Nephron (organoid): ENCODE measurements around the gene GTSE1.

Experiments used
- H3K27ac Mint-ChIP-seq, 3 experiments: 2 replicates each; pipeline ENCODE4 v1.8.0; 2020; ENCODE audit warnings: mixed read lengths in 3 of 3, mild to moderate bottlenecking in 2 of 3, moderate library complexity in 1 of 3
- H3K27me3 Mint-ChIP-seq: 2 replicates; pipeline ENCODE4 v1.8.0; 2021; ENCODE audit warnings: low read depth, mild to moderate bottlenecking, moderate library complexity, mixed read lengths
- H3K36me3 Mint-ChIP-seq: 2 replicates; pipeline ENCODE4 v1.8.0; 2020; ENCODE audit warnings: low read depth, mixed read lengths
- H3K4me1 Mint-ChIP-seq: 2 replicates; pipeline ENCODE4 v1.8.0; 2020; ENCODE audit warnings: mixed read lengths
- H3K4me3 Mint-ChIP-seq, 3 experiments: 2 replicates each; pipeline ENCODE4 v1.8.0; 2020; ENCODE audit warnings: mild to moderate bottlenecking in 3 of 3, mixed read lengths in 3 of 3, moderate library complexity in 2 of 3
- H3K9me3 Mint-ChIP-seq: 2 replicates; pipeline ENCODE4 v1.8.0; 2020; ENCODE audit warnings: mixed read lengths
- TF ChIP-seq, protein P1 (sequence below), 3 experiments: fragments of 200-600 bp; sonication (generic); IDR thresholded peaks; one replicate each; pipeline ENCODE4 v1.5.0; 2021; ENCODE audit warnings: antibody characterized with exemption in 3 of 3; ENCODE audit not compliant: unreplicated experiment in 3 of 3

Gene GTSE1

DNA sequence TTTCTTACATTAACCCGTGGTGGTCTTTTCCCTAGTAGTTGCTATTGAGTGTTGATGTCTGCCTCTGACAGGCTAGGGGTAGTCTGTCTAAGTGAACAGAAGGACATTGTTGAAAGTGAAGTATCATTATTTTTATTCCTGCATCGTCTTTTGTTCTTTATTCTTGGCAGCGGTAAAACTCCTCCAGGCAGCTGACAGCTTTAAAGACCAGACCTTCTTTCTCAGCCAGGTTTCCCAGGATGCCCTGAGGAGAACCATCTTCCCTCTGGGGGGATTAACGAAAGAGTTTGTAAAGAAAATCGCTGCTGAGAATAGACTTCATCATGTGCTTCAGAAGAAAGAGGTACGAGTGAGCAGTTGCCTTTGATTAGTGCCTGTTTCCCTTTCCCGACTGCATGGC is 53.5 kb downstream of the GTSE1 start:
- no peaks in the 10 kb centered on the region for H3K27me3 Mint-ChIP-seq
- H3K4me1 Mint-ChIP-seq, result no peaks in the 10 kb centered on the region
- no peak overlapping the region for H3K4me3 Mint-ChIP-seq
- H3K27ac Mint-ChIP-seq, result no peak overlapping the region
- TF ChIP-seq, protein P1, sequence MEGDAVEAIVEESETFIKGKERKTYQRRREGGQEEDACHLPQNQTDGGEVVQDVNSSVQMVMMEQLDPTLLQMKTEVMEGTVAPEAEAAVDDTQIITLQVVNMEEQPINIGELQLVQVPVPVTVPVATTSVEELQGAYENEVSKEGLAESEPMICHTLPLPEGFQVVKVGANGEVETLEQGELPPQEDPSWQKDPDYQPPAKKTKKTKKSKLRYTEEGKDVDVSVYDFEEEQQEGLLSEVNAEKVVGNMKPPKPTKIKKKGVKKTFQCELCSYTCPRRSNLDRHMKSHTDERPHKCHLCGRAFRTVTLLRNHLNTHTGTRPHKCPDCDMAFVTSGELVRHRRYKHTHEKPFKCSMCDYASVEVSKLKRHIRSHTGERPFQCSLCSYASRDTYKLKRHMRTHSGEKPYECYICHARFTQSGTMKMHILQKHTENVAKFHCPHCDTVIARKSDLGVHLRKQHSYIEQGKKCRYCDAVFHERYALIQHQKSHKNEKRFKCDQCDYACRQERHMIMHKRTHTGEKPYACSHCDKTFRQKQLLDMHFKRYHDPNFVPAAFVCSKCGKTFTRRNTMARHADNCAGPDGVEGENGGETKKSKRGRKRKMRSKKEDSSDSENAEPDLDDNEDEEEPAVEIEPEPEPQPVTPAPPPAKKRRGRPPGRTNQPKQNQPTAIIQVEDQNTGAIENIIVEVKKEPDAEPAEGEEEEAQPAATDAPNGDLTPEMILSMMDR (IDR thresholded peaks at IDR 0.05; ENCODE audit: unreplicated experiment in 3 of 3), result no peak
- H3K36me3 Mint-ChIP-seq, result peaks cover 65% of the 10 kb centered on the region
- no peaks in the 10 kb centered on the region for H3K9me3 Mint-ChIP-seq

- Mint-ChIP-seq H3K9me3 (no peaks in the 10 kb centered on the region), H3K27ac (no peak overlapping the region), H3K4me3 (no peak overlapping the region), H3K36me3 (peaks cover 67% of the 10 kb centered on the region), H3K27me3 (no peaks in the 10 kb centered on the region), H3K4me1 (peaks cover 4% of the 10 kb centered on the region)
- TF ChIP-seq, protein P1 (IDR thresholded peaks at IDR 0.05; ENCODE audit: unreplicated experiment in 3 of 3), result no peak
These were observed 54.0 kb downstream of the GTSE1 start for GRCh38 chr22:46350646-46351045.

DNA sequence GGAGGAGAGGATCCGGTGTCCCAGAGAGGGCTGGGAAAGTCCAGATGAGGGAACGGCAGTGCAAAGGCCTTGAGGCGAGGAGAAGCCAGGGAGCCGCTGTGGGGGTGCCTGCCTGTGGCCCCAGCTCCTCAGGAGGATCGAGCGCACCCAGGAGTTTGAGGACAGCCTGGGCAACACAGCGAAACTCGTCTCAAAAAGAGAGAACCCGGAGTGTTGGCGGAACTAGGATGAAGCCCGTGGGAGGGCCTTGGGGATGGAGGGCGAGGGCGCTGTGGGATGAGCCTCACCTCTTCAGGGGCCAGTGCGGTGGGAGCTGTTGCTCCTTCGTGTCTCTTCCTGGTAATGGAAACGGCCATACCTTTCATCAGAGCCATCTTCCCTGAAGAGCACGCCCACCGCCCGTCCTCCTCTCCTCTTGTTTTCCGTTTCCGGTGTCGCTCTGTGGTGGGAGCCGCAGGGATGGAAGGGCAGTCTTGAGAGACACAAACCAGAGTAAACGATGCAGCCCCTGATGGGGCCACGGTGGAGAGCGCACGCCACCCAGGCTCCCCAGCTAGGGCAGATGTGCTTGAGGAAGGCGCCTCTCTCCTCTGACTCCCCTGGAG is 54.6 kb downstream of the GTSE1 start:
- Mint-ChIP-seq H3K9me3 (no peaks in the 10 kb centered on the region), H3K36me3 (peaks cover 62% of the 10 kb centered on the region), H3K27ac (no peak overlapping the region), H3K4me1 (peaks cover 4% of the 10 kb centered on the region), H3K27me3 (no peaks in the 10 kb centered on the region), H3K4me3 (no peak overlapping the region)
- TF ChIP-seq, protein P1 (IDR thresholded peaks at IDR 0.05; ENCODE audit: unreplicated experiment in 3 of 3), result no peak

- H3K9me3 Mint-ChIP-seq, result no peaks in the 10 kb centered on the region
- no peaks in the 10 kb centered on the region for H3K27me3 Mint-ChIP-seq
- no peak overlapping the region for H3K4me3 Mint-ChIP-seq
- TF ChIP-seq, protein P1 (IDR thresholded peaks at IDR 0.05; ENCODE audit: unreplicated experiment in 3 of 3), result no peak
- peaks cover 56% of the 10 kb centered on the region for H3K36me3 Mint-ChIP-seq
- H3K4me1 Mint-ChIP-seq, result peaks cover 4% of the 10 kb centered on the region
- no peak overlapping the region for H3K27ac Mint-ChIP-seq
These were observed 55.1 kb downstream of the GTSE1 start for GRCh38 chr22:46351767-46352166.

- TF ChIP-seq, protein P1 (IDR thresholded peaks at IDR 0.05; ENCODE audit: unreplicated experiment in 3 of 3), result no peak
- Mint-ChIP-seq H3K9me3 (no peaks in the 10 kb centered on the region), H3K27ac (no peak overlapping the region), H3K27me3 (no peaks in the 10 kb centered on the region), H3K4me1 (peaks cover 4% of the 10 kb centered on the region), H3K36me3 (peaks cover 53% of the 10 kb centered on the region), H3K4me3 (no peak overlapping the region)
These were observed 55.6 kb downstream of the GTSE1 start for GRCh38 chr22:46352276-46352675.

DNA sequence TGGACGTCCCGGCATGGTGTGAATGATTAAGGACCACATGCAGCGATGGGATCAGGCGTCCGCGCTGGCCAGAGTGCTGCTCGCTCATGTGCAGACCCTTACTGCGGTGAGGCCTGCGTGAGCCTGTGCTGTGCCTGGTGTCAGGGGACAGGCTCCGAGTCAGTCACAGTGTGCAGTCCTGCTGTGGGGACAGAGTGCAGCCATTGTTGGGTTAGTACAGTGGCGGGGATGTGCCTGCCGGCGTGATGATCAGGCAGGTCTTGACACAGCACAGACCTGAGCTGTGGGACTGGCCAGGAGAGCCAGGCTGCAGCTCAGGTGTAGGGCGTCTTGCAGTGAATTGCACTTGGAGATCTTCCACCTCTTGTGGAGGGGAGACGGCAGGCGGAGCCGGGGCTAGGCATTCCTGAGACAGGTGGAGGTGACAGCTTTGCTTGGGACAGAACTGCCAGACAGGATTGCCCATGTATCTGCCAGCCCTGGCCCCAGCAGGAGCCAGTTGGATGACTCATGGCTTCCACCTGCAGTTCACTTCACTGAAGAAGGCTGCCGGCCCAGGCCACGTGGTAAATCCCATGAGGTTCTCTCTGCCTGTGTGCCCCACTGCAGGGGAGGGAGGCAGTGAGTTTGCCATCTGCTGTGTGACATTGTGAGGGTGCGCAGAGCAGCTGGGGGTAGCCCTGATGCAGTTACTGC is 56.2 kb downstream of the GTSE1 start:
- TF ChIP-seq, protein P1 (IDR thresholded peaks at IDR 0.05; ENCODE audit: unreplicated experiment in 3 of 3), result no peak
- H3K27me3 Mint-ChIP-seq, result no peaks in the 10 kb centered on the region
- H3K9me3 Mint-ChIP-seq, result no peaks in the 10 kb centered on the region
- H3K27ac Mint-ChIP-seq, result no peak overlapping the region
- peaks cover 51% of the 10 kb centered on the region for H3K36me3 Mint-ChIP-seq
- peaks cover 4% of the 10 kb centered on the region for H3K4me1 Mint-ChIP-seq
- H3K4me3 Mint-ChIP-seq, result no peak overlapping the region
